Bronchial epithelial cell (primary cell): Measurements from ENCODE around the gene ATP6V1F. TPM values are rescaled to one million over a fixed set of nuclear protein-coding genes. Genes with fewer than 3 reads are reported as not detected.

Source experiments
- DNase-seq: peaks from one replicate; pipeline ENCODE4 v3.0.0-alpha.2; 2010; ENCODE audit warnings: low read depth
- FAIRE-seq: peaks from 2 replicates; lab custom pipeline; 2011; peaks lifted over from hg19 to GRCh38; lab: Jason Lieb, UNC
- H3K27me3 ChIP-seq: 2 replicates; pipeline ENCODE4 v1.5.1; 2011; ENCODE audit warnings: low read length; ENCODE audit not compliant: control insufficient read depth, insufficient read depth
- H3K36me3 ChIP-seq: 2 replicates; pipeline ENCODE4 v1.5.1; 2011; ENCODE audit warnings: low read length; ENCODE audit not compliant: control insufficient read depth, insufficient read depth
- H3K4me3 ChIP-seq: 2 replicates; pipeline ENCODE4 v1.5.1; 2011; ENCODE audit warnings: mild to moderate bottlenecking, low read depth, low read length, control low read depth
- total RNA-seq: library from RNA; depleted of rRNA; stranded (reverse); fragments of >200 nt; gene quantifications from 2 replicates; pipeline ENCODE4 v1.2.1, GENCODE V29; 2014
- TF ChIP-seq, protein P1 (sequence below): IDR thresholded peaks from 2 replicates; pipeline ENCODE4 v1.5.1; 2011; ENCODE audit warnings: mild to moderate bottlenecking, moderate library complexity, low read length, control low read depth, inconsistent platforms; ENCODE audit not compliant: insufficient read depth, severe bottlenecking

The ATP6V1F gene
- total RNA-seq, 1 donor from 2014 or later = 108 TPM

DNA sequence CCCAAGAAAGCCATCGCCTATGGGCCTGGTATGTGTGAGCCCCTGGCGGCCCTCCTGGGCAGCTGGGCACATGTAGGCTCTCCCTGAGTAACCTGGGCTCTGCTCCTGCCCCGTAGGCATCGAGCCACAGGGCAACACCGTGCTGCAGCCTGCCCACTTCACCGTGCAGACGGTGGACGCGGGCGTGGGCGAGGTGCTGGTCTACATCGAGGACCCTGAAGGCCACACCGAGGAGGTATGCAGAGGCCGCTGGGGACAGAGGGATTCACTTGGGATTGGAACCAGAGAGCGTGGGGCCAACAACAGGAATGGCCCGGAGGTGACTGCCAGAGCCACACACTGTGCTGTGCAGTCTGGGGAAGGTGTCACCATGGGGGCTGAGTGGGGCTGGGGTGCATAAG lies 25.1 kb upstream of the ATP6V1F start:
- no peak for DNase-seq
- Histone ChIP-seq H3K4me3 (no peak overlapping the region), H3K27me3 (peaks cover 3% of the 10 kb centered on the region), H3K36me3 (no peaks in the 10 kb centered on the region)
- TF ChIP-seq, protein P1, sequence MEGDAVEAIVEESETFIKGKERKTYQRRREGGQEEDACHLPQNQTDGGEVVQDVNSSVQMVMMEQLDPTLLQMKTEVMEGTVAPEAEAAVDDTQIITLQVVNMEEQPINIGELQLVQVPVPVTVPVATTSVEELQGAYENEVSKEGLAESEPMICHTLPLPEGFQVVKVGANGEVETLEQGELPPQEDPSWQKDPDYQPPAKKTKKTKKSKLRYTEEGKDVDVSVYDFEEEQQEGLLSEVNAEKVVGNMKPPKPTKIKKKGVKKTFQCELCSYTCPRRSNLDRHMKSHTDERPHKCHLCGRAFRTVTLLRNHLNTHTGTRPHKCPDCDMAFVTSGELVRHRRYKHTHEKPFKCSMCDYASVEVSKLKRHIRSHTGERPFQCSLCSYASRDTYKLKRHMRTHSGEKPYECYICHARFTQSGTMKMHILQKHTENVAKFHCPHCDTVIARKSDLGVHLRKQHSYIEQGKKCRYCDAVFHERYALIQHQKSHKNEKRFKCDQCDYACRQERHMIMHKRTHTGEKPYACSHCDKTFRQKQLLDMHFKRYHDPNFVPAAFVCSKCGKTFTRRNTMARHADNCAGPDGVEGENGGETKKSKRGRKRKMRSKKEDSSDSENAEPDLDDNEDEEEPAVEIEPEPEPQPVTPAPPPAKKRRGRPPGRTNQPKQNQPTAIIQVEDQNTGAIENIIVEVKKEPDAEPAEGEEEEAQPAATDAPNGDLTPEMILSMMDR = no peak
- FAIRE-seq = no peak

- Histone ChIP-seq H3K27me3 (no peaks in the 10 kb centered on the region), H3K4me3 (no peak overlapping the region), H3K36me3 (no peaks in the 10 kb centered on the region)
- DNase-seq = no peak
- no peak for FAIRE-seq
- TF ChIP-seq, protein P1 = no peak
These were observed 24.4 kb upstream of the ATP6V1F start for GRCh38 chr7:128838109-128838779.

GRCh38 chr7:128838981-128839731 lies 23.5 kb upstream of the ATP6V1F start:
- no peak for DNase-seq
- no peaks in the 10 kb centered on the region for H3K27me3 ChIP-seq
- H3K36me3 ChIP-seq = no peaks in the 10 kb centered on the region
- H3K4me3 ChIP-seq = no peak overlapping the region
- no peak for FAIRE-seq
- TF ChIP-seq, protein P1 = no peak

GRCh38 chr7:128839751-128840177 lies 22.9 kb upstream of the ATP6V1F start:
- DNase-seq (no peak), FAIRE-seq (no peak)
- Histone ChIP-seq H3K4me3 (no peak overlapping the region), H3K36me3 (no peaks in the 10 kb centered on the region), H3K27me3 (no peaks in the 10 kb centered on the region)
- TF ChIP-seq, protein P1 = no peak

- no peaks in the 10 kb centered on the region for H3K36me3 ChIP-seq
- TF ChIP-seq, protein P1 = no peak
- no peak for FAIRE-seq
These were observed 22.1 kb upstream of the ATP6V1F start for GRCh38 chr7:128840326-128841170.

More at GRCh38 chr7:128840326-128841170, 22.1 kb upstream of the ATP6V1F start:
- Histone ChIP-seq H3K4me3 (no peak overlapping the region), H3K27me3 (no peaks in the 10 kb centered on the region)
- DNase-seq = no peak
